ENCODE results near the gene JMJD6. TPM values are rescaled to one million over a fixed set of nuclear protein-coding genes. Genes with fewer than 3 reads are reported as not detected.

Gene JMJD6
- total RNA-seq, 3 donors from 2014 or later (not counting 1 experiment from before 2014, with no cell fraction given), result 169 to 257 (median 195) TPM

DNA sequence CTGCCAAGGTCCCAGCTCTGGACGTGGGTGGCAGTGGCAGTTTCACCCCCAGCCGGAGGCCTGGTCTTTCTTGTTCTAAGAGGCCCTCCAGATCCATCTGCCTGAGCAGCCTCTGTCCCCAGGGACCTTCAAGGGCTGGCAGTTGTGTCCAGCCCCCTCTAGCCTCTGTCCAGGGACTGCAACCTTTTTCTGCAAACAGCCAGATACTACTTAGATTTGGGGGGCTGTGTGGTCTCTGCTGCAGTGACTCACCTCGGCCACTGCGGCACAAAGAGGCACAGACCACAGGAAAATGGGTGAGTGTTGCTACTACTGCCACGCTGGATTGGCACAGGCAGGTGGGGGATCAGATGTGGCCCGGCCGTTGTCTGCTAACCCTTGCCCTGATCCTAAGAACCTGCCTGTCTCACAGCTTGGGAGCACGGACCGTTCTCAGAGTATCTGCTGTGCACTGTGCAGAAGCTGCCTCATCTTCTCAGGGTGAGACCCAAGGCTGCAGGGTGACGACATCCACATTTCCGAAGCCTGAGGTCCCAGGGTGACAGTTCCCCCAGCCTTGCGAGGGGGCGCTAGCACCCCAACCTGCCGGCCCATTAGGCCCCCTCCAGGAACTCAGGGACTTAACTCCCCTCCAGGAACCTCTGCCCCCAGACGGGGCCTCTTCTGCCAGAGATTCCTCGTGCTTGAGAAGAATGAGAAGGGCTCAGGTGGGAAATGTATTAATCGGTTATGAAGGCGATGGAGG is 43.2 kb downstream of the JMJD6 start:
- no peaks in the 10 kb centered on the region for H3K27me3 Mint-ChIP-seq (ENCODE audit: low read depth in 2 of 2)
- H3K27ac Mint-ChIP-seq, result no peak overlapping the region
- Histone ChIP-seq H3K9me3 (ENCODE audit: control insufficient read depth, insufficient read depth, low read length) (no peaks in the 10 kb centered on the region), H3K4me3 (ENCODE audit: low read length) (no peak overlapping the region), H3K27me3 (ENCODE audit: control insufficient read depth, insufficient read depth, low read length) (no peaks in the 10 kb centered on the region), H3K36me3 (ENCODE audit: control insufficient read depth, insufficient read depth, low read length) (peaks cover 2% of the 10 kb centered on the region), H3K4me1 (ENCODE audit: control insufficient read depth, insufficient read depth, low read length) (peaks cover 44% of the 10 kb centered on the region), H3K27ac (ENCODE audit: low read length) (no peak overlapping the region)
- H3K4me1 Mint-ChIP-seq, result peaks cover 18 to 21% of the 10 kb centered on the region in 2 donors
- H3K36me3 Mint-ChIP-seq, result no peaks in the 10 kb centered on the region
- no peak for DNase-seq
- intact Hi-C loops (cut with micrococcal nuclease), result loop anchor here (5.0 kb wide), 1 partner anchor 34 kb away; no protein-coding TSS in a partner anchor
- WGBS (ENCODE audit: insufficient coverage), result 75% methylated on average over 18 of the region's 18 CpGs
- ATAC-seq, result no peak
- TF ChIP-seq, protein P1, sequence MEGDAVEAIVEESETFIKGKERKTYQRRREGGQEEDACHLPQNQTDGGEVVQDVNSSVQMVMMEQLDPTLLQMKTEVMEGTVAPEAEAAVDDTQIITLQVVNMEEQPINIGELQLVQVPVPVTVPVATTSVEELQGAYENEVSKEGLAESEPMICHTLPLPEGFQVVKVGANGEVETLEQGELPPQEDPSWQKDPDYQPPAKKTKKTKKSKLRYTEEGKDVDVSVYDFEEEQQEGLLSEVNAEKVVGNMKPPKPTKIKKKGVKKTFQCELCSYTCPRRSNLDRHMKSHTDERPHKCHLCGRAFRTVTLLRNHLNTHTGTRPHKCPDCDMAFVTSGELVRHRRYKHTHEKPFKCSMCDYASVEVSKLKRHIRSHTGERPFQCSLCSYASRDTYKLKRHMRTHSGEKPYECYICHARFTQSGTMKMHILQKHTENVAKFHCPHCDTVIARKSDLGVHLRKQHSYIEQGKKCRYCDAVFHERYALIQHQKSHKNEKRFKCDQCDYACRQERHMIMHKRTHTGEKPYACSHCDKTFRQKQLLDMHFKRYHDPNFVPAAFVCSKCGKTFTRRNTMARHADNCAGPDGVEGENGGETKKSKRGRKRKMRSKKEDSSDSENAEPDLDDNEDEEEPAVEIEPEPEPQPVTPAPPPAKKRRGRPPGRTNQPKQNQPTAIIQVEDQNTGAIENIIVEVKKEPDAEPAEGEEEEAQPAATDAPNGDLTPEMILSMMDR (IDR thresholded peaks at IDR 0.05), result no peak
- no peak overlapping the region for H3K4me3 Mint-ChIP-seq
- H3K9me3 Mint-ChIP-seq, result no peaks in the 10 kb centered on the region

DNA sequence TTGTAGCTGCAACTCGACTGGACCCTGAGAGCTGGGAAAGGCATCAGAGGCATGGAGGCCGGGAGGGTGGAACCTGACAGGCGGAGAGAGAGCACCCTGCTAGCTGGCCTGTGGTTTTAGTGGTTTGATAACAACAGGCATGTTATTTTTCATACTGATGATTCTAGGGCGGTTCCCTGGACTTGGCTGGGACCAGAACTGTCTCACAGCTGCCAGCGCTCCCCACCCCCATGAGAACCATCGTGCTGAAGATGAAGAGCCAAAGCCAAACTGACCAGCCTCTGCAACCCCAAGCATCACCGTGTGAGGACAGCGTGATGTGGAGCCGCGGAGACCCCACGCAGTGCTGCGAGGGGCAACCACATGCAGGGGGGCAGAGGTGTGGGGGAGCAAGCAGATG is 44.1 kb downstream of the JMJD6 start:
- WGBS (ENCODE audit: insufficient coverage), result 68% methylated on average over 12 of the region's 12 CpGs
- Histone ChIP-seq H3K4me1 (ENCODE audit: control insufficient read depth, insufficient read depth, low read length) (peaks cover 53% of the 10 kb centered on the region), H3K27ac (ENCODE audit: low read length) (peak overlapping the region; percentile 39), H3K36me3 (ENCODE audit: control insufficient read depth, insufficient read depth, low read length) (peaks cover 2% of the 10 kb centered on the region), H3K4me3 (ENCODE audit: low read length) (no peak overlapping the region), H3K27me3 (ENCODE audit: control insufficient read depth, insufficient read depth, low read length) (no peaks in the 10 kb centered on the region), H3K9me3 (ENCODE audit: control insufficient read depth, insufficient read depth, low read length) (no peaks in the 10 kb centered on the region)
- intact Hi-C loops (cut with micrococcal nuclease), result loop anchor here (5.0 kb wide), 1 partner anchor 35 kb away; no protein-coding TSS in a partner anchor
- DNase-seq (no peak), ATAC-seq (no peak)
- no peaks in the 10 kb centered on the region for H3K36me3 Mint-ChIP-seq
- peaks cover 18 to 21% of the 10 kb centered on the region in 2 donors for H3K4me1 Mint-ChIP-seq
- H3K27ac Mint-ChIP-seq, result peak overlapping the region; percentile 66 to 82
- peak overlapping the region; percentile 85 for H3K4me3 Mint-ChIP-seq
- TF ChIP-seq, protein P1 (IDR thresholded peaks at IDR 0.05), result no peak
- no peaks in the 10 kb centered on the region for H3K27me3 Mint-ChIP-seq (ENCODE audit: low read depth in 2 of 2)
- no peaks in the 10 kb centered on the region for H3K9me3 Mint-ChIP-seq

DNA sequence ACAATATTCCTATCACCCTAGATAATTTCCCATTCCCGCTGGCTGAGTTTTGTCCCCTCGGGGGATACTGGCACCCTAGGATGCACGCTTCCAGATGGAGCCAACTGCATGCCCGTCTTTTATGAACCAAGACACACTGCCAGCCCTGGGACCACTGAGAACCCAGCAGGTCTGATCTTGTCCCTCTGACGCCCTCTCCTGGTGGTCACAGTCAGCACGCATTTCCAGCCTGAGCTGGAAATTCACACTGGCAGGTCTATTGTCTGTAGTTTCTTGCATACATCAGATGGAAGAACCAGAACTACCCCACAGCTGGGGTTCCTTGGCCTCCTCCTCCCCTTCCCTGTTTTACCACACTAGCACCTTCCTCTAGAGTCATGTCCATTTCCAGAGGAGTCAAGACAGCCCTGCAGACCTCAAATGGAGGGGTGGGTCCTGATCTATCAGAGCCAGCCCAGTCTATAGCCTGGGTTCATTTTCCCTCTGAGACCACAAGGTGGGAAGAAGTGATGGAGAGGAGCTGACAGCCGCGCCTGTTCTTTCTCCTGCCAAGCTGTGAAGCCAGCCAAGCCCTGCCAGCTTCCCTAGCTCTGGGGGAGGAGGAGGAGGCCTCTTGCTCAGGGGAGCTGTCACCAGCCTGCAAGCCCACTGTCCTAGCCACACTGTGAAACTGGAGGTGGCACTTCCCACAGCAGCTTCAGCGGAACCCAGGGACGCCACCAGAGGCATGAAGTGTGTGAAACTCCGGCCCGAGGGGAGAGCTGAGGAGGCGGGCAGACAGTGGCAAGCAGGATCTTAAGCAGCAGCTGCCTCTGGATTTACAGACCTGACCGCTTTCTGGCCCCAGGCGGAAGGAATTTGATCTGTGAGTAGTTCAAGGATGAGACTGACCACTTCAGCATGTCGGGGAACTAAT is 44.9 kb downstream of the JMJD6 start:
- peak overlapping the region; percentile 85 for H3K4me3 Mint-ChIP-seq
- intact Hi-C loops (cut with micrococcal nuclease), result loop anchor here (1.0 to 5.0 kb wide), 2 partner anchors 36 to 158 kb away; no protein-coding TSS in a partner anchor
- Histone ChIP-seq H3K4me1 (ENCODE audit: control insufficient read depth, insufficient read depth, low read length) (peaks cover 61% of the 10 kb centered on the region), H3K36me3 (ENCODE audit: control insufficient read depth, insufficient read depth, low read length) (peaks cover 2% of the 10 kb centered on the region), H3K27me3 (ENCODE audit: control insufficient read depth, insufficient read depth, low read length) (no peaks in the 10 kb centered on the region), H3K27ac (ENCODE audit: low read length) (peak overlapping the region; percentile 39), H3K4me3 (ENCODE audit: low read length) (no peak overlapping the region), H3K9me3 (ENCODE audit: control insufficient read depth, insufficient read depth, low read length) (no peaks in the 10 kb centered on the region)
- peaks cover 18 to 21% of the 10 kb centered on the region in 2 donors for H3K4me1 Mint-ChIP-seq
- WGBS (ENCODE audit: insufficient coverage), result 55% methylated on average over 16 of the region's 16 CpGs
- TF ChIP-seq, protein P1 (IDR thresholded peaks at IDR 0.05), result peak; percentile 52
- no peaks in the 10 kb centered on the region for H3K36me3 Mint-ChIP-seq
- DNase-seq, result peak; percentile 56 to 86
- peak overlapping the region; percentile 66 to 82 for H3K27ac Mint-ChIP-seq
- H3K9me3 Mint-ChIP-seq, result no peaks in the 10 kb centered on the region
- H3K27me3 Mint-ChIP-seq (ENCODE audit: low read depth in 2 of 2), result no peaks in the 10 kb centered on the region
- ATAC-seq, result peak; percentile 63 to 72 (median 70)

All from natural killer cell (primary cell).